Measurements from ENCODE around the gene PPP2R3C.
"Not testable (repeated sequence)": the region's sequence is repeated elsewhere in the genome, so short reads cannot be mapped to it uniquely, and the experiment has no call there.

PPP2R3C gene

GRCh38 chr14:35123388-35123703 is 1.6 kb upstream of the PPP2R3C start:
- DNase-seq = no peak

DNA sequence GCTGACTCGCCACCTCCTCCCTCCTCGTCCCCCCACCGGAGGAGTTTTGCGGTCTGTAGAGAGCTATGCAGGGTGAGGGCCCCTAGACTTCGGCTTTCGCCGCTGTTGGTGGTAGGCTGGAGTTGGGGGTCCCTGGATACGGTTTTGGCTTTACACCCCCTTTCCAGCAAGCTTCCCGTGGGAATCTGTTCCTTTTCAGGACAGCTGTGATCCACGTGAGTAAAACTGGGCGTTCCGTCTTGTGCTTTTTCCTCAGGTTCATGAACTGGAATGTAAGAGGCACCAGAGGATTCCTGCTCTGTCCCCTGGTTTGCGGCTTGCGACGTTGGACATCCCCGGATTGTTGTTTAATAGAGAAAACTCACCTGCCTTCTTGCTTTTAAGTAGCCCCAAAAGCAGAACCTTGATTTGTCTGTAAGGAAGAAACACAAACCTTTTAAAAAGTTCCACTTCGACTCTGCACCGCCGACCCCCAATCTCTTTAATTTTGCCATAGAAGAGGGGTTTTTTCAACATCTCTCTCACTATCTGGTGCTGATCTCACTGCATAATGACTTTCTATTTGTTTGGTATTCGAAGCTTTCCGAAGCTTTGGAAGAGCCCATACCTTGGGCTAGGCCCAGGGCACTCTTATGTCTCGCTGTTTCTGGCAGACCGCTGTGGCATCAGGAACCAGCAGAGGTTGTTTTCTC is 1.1 kb upstream of the PPP2R3C start:
- DNase-seq = peak; percentile 34

GRCh38 chr14:35121026-35121886 is 534 bp downstream of the PPP2R3C start:
- peak; percentile 21 for DNase-seq

DNA sequence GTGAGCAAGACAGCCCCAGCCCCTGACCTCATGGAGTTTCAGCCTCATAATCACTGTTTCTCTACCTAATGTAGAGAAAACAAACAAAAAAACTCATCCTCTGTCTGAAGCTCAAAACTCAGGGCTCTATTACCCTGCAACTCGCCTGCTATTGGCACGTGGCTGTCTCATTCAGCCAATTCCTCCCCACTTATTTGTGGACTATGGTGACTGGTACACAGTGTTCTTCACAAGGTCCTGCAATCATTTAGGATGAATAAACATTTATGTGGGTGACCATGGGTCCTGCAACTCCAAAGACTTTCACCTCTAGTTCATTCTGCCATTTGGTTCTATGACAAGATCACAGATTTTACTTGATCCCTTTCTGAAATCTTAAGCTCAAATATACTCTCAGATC is 4.7 kb downstream of the PPP2R3C start:
- no peak for DNase-seq

- no peak for DNase-seq
Observed at GRCh38 chr14:35116242-35116641, 5.5 kb downstream of the PPP2R3C start.

DNA sequence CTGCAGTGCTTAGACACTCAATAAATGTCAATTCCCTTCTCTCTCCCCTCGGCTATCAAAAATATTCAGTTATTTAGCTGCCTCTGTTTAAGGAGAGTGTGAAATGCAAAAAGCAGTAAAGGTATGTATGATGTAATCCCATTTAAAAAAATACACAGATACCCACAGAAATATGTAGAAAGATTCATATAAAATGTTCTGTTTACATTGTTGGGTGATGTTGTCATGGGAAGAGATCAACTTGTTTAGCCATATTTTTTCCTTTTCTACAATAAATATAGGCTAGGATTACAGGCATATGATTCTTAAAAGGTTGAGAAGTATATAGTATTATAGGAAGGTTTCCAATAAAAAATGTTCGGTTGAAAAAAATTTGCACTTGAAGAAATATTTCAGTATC is 7.8 kb downstream of the PPP2R3C start:
- DNase-seq = no peak

- DNase-seq = no peak
Observed at GRCh38 chr14:35113308-35113950, 8.4 kb downstream of the PPP2R3C start.

DNA sequence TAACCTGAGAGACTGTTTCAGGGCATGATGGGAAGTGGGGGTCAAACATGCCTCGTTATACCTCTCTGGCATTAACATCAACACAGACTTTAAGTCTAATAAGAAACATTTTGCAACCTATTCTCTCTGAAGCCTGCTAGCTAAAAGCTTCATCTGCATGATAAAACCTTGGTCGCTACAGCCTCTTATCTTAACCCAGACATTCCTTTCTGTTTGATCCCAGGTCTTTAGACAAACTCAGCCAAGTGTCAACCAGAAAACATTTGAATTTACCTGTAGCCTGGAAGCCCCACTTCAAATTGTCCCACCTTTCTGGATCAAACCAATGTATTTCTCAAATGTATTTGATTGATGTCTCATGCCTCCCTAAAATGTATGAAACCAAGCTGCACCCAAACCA is 9.1 kb downstream of the PPP2R3C start:
- DNase-seq = no peak

- DNase-seq = no peak
Observed at GRCh38 chr14:35107866-35108265, 13.9 kb downstream of the PPP2R3C start.

- DNase-seq = not testable (repeated sequence)
Observed at GRCh38 chr14:35094645-35095044, 27.1 kb downstream of the PPP2R3C start.

DNA sequence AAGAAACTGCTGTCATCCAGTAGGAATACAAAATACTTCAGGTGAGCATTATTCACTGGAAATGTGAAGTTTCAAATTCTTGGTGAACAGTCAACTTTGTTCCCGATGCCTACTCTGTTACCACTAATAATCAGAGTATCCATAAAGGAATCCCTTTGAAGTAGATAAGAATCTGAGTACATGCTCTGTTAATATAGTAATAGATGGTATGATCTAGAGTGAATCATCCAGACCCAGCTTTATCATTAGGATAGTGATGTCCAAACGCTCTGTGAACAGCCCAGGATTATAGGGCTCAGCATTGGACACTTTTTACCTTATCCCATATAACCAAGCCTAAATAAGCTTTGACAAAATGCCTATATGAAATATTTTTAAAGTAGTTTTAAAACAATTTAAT is 33.3 kb downstream of the PPP2R3C start:
- no peak for DNase-seq

DNA sequence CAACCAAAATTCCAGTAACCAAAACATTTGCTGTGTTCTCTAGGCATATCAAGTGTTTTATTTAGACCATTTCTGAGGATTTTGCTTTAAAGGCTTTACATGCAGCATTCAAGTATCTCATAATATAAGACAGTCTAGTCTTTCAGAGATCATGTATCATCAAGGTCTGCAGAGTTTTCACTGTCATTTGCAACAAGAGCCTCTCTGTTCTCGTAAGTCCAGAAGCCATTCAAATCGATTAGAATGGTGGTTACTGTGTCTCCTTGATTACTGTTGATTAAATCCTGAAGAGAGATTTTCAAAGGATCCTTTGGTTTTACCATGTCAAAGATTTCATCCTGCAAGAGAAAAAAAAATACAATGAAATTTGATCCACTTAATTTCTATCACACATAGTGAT is 36.3 kb downstream of the PPP2R3C start:
- no peak for DNase-seq

DNA sequence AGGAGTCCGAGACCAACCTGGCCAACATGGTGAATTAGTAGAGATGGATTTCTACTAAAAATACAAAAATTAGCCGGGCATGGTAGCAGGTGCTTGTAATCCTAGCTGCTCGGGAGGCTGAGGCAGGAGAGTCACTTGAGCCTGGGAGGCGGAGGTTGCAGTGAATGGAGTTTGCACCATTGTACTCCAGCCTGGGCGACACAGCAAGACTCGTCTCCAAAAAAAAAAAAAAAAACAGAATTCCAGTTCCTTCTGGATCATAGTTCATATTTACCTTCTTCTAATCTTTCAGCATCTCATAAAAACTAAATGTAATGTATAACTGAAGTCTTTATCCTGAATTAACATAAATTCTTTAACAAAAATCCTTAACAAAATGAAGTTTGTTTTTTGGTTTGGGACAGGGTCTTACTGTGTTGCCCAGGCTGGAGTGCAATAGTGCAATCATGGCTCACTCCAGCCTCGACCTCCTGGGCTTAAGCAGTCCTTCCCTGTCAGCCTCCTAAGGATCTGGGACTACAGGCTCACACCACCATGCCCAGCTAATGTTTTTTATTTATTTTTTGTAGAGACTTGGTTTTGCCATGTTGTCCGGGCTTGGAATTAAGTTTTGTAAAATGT is 38.1 kb downstream of the PPP2R3C start:
- DNase-seq = no peak

GRCh38 chr14:35079742-35080141 is 42.0 kb downstream of the PPP2R3C start:
- DNase-seq = no peak

DNA sequence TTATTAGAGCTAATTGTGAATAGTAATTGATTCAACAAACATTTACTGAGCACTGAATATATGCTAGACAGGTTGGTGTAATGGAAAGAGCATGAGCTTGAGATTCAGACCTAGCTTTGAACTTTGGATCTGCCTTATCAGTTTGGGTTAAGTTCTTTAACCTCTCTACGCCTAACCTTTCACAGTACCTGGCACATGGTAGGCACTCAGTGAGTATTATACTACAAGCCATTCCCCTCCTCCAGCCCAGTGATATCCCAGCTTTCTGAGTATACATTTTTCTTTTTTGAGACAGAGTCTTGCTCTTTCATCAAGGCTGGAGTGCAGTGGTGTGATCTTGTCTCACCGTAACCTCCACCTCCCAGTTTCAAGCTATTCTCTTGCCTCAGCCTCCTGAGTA is 43.7 kb downstream of the PPP2R3C start:
- no peak for DNase-seq

DNA sequence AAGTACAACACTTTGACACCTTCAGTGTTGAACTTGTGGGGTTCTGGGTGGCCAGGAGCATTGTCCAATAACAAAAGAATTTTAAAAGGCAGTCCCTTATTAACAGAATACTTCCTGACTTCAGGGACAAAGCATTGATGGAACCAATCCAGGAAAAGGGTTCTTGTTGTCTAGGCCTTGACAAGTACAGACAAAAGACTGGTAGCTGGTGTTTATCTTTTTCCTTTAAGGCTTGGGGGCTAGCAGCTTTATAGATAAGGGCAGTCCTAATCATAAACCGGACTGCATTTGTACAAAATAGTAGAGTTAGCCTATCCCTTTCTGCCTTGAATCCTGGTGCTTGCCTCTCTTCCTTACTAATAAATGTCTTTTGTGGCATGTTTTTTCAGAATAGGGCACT is 48.3 kb downstream of the PPP2R3C start:
- DNase-seq = no peak

GRCh38 chr14:35072226-35072625 is 49.6 kb downstream of the PPP2R3C start:
- no peak for DNase-seq

GRCh38 chr14:35068238-35069012 is 53.4 kb downstream of the PPP2R3C start:
- DNase-seq = no peak

- not testable (repeated sequence) for DNase-seq
Observed at GRCh38 chr14:35065731-35066130, 56.1 kb downstream of the PPP2R3C start.

GRCh38 chr14:35061113-35061791 is 60.5 kb downstream of the PPP2R3C start:
- not testable (repeated sequence) for DNase-seq

DNA sequence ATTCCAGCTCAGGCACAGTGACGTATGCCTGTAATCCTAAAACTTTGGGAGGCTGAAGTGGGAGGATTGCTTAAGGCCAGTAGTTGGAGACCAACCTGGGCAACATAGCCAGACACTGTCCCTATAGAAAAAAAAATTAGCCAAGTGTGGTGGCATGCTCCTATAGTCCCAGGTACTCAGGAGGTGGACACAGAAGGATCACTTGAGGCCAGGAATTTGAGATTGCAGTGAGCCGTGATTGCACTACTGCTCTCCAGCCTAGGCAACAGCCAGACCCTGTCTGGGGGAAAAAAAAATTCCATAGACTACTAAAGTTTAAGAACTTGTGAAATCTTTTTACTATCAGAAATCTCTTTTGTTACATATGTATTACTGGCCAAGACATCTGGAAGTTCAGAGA is 69.2 kb downstream of the PPP2R3C start:
- no peak for DNase-seq

GRCh38 chr14:35051796-35052195 is 70.0 kb downstream of the PPP2R3C start:
- no peak for DNase-seq

Data from CD4-positive, alpha-beta T cell treated with Interleukin-10 for 1 hour (primary cell).